NCI-H460 (cell line): ENCODE measurements around the gene CGNL1. TPM values are rescaled to one million over a fixed set of nuclear protein-coding genes. Genes with fewer than 3 reads are reported as not detected.

Experiments used
- DNase-seq: peaks from one replicate; pipeline ENCODE4 v3.0.0-alpha.2; 2016; ENCODE audit warnings: low read depth; ENCODE audit errors: extremely low read depth
- total RNA-seq: library from RNA; depleted of rRNA; stranded (reverse); fragments of >200 nt; shearing (Covaris generic); gene quantifications from 2 replicates; pipeline ENCODE4 v1.2.3, GENCODE V29; 2014

The CGNL1 gene
- total RNA-seq, 1 experiment from 2014 or later, result 0.82 TPM

DNA sequence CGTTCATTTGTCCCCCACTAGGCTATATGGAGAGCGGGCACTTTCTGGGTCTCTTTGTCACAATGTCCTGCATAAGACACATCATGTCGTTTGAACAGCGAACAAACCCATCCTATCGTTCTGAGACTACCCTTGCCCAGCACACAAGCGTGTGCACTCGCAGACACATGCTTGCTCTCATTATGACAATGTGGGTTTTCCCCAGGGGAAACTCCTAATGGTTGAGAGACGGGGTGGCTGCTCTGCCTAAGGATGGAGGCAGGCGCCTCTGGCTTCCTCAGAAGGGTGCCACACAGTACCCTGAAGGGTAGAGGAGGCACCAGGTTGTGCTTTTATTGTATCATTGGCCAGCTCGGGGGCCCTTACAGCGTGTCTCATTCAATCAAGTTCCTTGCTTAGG is 164.4 kb downstream of the CGNL1 start:
- no peak for DNase-seq

DNA sequence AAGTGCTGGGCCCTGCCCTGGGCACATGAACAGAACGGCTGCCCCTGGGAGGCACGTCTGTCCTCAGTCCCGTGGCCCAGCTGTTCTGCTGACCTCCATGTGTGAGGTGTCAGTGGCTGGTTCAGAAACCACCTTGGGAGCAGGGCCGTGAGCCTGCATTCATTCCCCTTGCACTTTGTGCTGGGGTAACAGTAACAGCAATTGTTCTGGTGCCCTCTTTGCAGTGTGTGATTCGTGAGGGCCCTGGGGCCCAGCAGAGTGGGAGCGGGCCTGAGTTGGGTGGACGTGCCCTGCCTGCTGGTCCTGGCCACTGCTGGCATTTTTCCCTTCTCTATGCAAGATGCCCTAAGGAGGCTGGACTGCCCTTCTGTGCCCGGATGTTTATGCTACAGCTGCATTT is 165.0 kb downstream of the CGNL1 start:
- no peak for DNase-seq

GRCh38 chr15:57541805-57542504 is 165.7 kb downstream of the CGNL1 start:
- peak; percentile 58 for DNase-seq

- DNase-seq, result no peak
These were observed 166.2 kb downstream of the CGNL1 start for GRCh38 chr15:57542505-57542817.

DNA sequence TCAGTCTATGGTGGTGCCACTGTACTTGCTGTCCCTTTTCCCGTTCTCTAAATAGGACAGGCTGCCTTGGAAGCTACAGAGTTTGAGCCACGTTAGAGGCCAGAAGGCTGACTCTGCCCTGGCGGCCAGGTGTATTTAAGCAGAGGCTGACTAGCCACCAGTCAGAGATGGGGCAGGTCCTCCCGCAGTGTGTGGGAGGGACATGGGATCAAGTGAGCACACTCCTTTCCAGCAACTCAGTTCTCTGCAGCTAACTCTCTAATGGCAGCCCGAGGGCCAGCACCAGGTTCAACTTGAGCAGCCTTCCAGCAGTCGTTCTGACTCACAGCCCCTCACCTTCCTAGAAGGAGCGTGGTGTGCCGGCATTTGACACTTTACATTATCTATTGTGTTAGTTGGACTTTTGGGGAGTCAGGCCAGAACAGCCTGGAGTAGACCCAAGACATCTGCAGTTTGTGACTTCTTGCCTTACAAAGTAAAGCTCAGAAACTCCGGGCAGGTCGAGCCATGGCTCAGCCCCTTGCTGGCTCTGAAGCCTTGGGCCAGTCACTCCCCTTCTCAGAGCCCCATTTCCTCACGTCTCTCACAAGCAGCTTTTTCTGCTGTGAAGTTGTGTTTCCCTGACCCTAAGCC is 168.7 kb downstream of the CGNL1 start:
- DNase-seq, result no peak

DNA sequence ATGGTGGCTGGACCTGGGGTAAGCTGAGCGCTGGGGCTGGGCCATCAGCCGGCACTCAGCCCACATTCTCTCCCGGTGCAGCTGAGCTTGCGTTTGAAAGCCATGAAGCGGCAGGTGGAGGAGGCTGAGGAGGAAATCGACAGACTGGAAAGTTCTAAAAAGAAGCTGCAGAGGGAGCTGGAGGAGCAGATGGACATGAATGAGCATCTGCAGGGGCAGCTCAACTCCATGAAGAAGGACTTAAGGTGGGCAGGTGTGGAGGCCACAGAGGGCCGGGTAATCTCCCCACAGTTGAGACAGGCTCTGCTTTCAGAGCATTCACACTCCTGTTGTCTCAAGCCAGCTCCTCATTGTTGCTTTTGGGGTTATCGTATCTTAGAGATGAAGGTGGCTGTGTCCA is 169.7 kb downstream of the CGNL1 start:
- DNase-seq, result no peak

DNA sequence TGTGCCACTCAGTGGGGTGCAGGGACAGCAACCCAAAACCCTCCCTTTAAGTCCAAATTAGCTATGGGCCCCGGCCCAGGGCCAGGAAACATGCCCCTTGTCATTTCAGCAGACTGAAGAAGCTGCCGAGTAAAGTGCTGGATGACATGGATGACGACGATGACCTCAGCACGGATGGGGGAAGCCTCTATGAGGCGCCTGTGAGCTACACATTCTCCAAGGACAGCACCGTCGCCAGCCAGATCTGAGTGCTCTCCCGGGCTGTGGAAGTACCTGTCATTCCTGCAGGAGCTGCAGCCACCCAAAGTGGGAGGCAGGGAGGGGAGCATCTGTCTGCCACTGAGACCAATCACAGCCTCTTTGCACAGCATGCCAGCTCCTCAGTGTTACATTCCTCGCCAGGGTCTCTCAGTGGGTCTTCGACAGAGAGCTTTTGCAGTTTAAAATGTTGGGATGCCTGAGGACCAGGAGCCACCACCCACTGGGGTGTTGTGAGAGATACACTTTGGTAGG is 171.0 kb downstream of the CGNL1 start:
- no peak for DNase-seq

GRCh38 chr15:57548351-57548750 is 172.0 kb downstream of the CGNL1 start:
- DNase-seq, result no peak

DNA sequence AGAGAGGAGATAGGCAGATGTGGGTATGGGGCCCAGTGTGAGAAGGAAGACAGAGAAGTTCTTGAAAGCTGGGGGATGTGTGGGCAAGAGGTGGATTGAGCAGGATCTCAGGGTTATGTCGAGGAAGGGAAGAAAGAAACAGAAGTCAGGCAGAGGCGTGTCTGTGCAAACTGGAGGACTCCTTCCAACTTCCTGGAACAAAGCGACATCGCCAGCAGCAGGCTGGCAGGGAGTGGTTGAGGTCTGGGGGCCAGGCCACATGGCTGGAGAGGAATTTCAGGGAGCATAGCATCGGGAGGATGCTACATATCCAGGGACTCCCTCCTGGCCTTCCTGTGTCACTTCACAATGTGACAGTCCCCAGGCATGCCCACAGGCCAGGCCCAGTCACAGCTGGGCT is 172.5 kb downstream of the CGNL1 start:
- no peak for DNase-seq

GRCh38 chr15:57549935-57550334 is 173.6 kb downstream of the CGNL1 start:
- DNase-seq, result no peak

DNA sequence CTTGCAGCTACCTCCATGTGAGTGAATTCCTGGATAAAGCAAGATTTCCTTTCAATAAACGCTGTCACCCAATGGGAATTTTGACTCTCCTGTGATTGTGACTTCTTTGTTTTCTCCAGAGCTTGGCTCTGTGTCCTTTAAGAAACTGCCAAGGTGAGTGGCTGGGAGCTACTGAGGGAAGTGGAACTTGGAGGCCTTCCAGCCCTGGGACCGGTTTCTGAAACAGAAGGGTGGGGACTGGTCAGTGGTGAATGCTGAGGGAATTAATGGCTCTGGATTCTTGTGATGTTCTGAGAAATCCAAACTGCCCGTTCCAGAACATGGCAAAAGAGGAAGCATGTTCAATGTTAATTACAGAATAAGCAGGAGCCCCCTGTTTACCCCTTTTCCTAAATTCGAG is 174.3 kb downstream of the CGNL1 start:
- no peak for DNase-seq

- DNase-seq, result peak; percentile 45
These were observed 175.7 kb downstream of the CGNL1 start for GRCh38 chr15:57551715-57552677.

DNA sequence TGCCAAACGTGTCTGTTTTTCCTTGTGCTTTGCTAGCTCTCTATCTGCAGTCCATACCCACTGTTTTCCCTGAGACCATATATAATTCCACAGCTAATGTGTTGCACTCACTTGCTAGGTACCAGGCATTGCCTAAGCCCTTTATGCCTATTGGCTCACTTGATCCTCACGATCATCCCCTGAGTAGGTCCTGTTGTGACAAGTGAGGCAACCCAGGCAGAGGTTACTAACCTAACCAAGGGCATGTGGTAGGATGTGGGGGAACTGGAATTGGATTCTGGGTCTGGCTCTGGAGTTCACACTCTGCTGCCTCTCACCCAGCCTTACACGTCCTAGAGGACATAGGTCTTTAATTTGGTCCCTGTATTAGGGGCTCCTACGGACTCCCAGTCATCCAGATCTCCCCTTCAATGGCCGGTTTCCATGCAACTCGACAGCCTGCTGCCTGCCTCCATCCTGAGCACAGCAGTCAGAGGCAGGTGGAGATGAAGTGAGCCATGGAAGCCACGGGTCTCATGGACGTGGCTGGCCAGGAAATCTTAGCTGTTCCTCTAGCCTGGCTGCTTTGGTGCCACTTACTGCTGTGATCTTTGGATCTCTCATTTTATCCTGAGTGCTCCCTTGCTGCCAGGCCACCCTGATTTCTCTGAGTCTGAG is 176.5 kb downstream of the CGNL1 start:
- DNase-seq, result no peak

DNA sequence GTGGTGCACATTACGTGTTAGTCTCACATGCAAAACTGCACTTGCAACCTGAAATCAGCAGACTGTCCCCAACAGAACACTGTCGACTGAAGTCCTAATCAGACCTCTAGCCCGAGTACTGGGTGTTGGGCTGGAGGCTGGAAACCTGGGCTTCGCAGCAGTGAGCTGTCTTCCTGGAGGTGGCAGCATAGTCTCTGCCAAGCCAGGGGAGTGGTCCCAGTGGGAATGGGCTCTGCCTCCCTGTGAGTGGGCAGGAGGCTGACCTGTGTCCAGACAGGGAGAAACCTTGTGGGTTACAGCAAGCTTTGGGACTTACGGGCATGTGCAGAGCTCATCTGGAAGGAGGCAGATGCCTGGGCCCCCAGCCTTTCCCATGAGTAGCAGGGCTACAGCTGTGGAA is 177.2 kb downstream of the CGNL1 start:
- DNase-seq, result no peak

GRCh38 chr15:57554063-57554811 is 177.9 kb downstream of the CGNL1 start:
- no peak for DNase-seq

DNA sequence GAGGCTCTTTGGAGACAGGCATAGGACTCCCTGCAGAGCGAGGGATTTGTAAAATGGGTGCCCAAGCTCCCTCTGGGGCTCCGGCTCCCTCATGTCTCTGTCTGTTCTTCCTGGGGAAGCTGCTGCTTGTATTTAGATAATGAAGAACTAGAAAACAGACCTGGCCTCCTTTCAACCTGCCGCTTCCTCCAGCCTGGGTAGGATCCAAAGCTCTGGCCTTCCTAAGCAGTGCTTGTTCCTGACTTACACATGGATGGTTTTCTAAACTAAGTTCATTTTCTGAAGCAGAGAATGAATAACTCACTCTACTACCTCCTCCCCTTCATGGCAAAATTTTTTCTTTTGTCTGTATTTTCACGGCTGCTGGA is 178.5 kb downstream of the CGNL1 start:
- DNase-seq, result no peak

DNA sequence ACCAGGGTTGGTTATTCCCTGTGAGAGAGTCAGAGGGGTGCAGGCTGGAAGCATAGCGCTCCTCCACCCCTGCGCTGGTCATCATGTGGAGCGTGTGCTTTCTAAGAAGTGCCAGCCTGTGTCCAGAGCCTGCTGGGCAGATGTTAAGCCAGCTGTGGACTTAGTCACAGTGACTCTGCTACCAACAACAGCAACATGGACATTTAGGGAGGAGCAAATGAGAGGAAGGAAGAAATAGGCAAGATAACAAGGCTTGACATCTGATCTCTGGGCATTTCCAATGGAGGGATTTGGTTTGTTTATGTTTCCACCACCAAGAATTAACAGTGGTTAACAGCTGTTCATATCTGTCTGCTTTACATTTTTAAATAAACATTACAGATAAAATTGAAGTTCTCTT is 179.0 kb downstream of the CGNL1 start:
- DNase-seq, result no peak

DNA sequence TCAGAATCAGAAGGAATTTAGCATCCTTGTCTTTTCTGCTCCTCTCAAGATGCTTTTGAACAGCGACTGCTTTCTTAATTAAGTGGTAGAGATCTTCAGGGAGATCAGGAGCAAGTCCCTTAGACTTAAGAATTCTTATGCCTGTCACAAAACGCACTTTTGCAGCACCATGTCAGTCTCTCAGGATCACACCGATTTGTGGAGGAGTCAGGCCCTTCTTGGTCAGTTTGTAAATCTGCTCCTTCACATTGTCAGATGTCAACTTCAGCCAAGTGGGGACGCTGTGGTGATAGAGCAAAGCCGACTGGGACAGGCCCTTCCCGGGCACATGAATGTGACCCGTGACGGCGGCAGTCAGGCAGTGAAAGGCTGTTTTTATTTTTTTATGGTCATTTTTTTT is 179.7 kb downstream of the CGNL1 start:
- no peak for DNase-seq

DNA sequence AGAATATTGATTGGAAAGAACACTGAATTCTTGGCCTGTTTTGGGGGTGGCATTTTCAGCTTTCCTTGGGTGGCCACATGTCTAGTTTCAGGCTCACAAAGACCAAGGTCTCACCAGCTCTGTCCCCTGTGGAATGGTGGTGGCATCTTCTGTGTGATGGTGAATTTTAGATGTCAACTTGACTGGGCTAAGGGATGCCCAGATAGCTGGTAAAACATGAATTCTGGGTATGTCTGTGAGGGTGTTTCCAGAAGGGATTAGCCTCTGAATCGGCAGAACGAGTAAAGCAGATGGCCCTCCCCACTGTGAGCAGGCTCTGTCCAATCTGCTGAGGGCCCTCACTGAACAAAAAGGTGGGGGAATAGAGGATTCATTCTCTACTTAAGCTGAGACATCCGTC is 181.0 kb downstream of the CGNL1 start:
- DNase-seq, result no peak

DNA sequence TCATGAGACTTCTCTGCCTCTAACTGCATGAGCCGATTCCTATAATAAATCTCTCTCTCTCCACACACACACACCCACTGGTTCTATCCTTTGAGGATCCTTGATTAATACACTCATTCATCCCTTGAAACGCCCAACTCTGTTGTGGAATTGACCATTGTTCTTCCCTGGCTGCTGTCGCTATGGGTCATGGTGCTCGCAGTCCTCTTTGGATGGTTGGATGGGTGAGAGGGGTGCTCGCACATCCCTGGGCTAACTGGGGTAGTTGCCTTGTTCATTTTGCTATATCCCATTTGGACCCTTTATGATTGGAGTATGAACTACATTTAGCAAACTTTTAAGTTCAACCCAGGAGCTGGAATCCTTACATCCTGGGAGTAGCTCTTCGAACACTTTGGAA is 181.5 kb downstream of the CGNL1 start:
- DNase-seq, result no peak
